Measurements from ENCODE around the gene OR2V2. TPM values are rescaled to one million over a fixed set of nuclear protein-coding genes. Genes with fewer than 3 reads are reported as not detected.

The OR2V2 gene
- polyA plus RNA-seq, 1 donor from 2014 or later, result not detected

DNA sequence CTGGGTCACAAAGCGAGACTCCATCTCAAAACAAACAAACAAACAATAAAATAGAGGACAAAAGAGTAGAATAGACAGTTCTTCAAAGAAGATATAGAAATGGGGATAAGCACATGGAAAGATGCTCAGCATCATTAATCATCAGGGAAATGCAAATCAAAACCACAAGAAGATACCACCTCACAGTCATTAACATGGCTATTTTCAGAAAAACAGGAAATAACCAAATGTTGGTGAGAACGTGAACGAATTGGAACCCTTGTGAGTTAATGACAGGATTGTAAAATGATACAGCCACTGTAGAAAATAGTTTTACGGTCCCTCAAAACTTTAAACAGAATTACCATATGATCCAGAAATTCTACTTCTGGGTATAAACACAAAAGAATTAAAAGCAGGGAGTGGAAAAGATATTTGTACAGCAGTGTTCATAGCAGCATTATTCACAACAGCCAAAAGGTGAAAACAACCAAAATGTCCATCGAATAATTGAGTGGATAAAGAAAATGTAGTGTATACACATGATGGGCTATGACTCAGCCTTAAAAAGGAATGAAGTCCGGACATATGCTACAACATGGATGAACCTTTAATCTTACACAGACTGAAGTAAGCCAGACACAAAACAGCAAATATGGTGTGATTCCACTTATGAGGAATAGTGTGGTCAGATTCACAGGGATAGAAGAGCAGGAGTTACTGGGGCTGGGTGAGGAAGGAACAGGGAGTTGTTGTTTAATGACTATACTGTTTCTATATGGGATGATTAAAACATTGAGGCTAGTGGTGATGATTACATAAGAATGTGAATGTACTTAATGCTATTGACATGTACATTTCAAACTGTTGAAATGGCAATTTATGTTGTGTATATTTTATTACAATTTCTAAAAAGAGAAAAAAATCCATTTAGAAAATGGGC, 19.7 kb downstream of the OR2V2 start:
- Histone ChIP-seq H3K27ac (ENCODE audit: low read length) (no peak overlapping the region), H3K36me3 (ENCODE audit: insufficient read depth, low read length) (no peaks in the 10 kb centered on the region), H3K9me2 (ENCODE audit: insufficient read depth, low read length) (no peaks in the 10 kb centered on the region), H3K27me3 (ENCODE audit: insufficient read depth, low read depth, low read length) (peaks cover 82% of the 10 kb centered on the region), H3K4me2 (ENCODE audit: low read length) (no peak overlapping the region), H4K20me1 (ENCODE audit: insufficient read depth) (no peaks in the 10 kb centered on the region), H3K9ac (ENCODE audit: low read length) (no peak overlapping the region), H3K9me3 (ENCODE audit: low read length) (no peaks in the 10 kb centered on the region), H3K79me2 (replicated peaks; ENCODE audit: insufficient read depth, low read length) (no peaks in the 10 kb centered on the region), H3F3A (ENCODE audit: insufficient read depth, low read length, poor library complexity, severe bottlenecking) (no peaks in the 10 kb centered on the region), H2AFZ (ENCODE audit: low read depth, low read length) (no peak overlapping the region), H3K4me3 (ENCODE audit: low read length) (no peak overlapping the region)
- TF ChIP-seq, protein P1, sequence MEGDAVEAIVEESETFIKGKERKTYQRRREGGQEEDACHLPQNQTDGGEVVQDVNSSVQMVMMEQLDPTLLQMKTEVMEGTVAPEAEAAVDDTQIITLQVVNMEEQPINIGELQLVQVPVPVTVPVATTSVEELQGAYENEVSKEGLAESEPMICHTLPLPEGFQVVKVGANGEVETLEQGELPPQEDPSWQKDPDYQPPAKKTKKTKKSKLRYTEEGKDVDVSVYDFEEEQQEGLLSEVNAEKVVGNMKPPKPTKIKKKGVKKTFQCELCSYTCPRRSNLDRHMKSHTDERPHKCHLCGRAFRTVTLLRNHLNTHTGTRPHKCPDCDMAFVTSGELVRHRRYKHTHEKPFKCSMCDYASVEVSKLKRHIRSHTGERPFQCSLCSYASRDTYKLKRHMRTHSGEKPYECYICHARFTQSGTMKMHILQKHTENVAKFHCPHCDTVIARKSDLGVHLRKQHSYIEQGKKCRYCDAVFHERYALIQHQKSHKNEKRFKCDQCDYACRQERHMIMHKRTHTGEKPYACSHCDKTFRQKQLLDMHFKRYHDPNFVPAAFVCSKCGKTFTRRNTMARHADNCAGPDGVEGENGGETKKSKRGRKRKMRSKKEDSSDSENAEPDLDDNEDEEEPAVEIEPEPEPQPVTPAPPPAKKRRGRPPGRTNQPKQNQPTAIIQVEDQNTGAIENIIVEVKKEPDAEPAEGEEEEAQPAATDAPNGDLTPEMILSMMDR (IDR thresholded peaks at IDR 0.05; ENCODE audit: poor library complexity, severe bottlenecking), result no peak
- no peak for TF ChIP-seq TAF1 (IDR thresholded peaks at IDR 0.05; ENCODE audit: low read depth)
- no peak for TF ChIP-seq SMC3 (conservative IDR thresholded peaks at IDR 0.05; ENCODE audit: poor library complexity)
- TF ChIP-seq MXI1 (conservative IDR thresholded peaks at IDR 0.05; ENCODE audit: poor library complexity, severe bottlenecking), result no peak
- TF ChIP-seq, protein P2, sequence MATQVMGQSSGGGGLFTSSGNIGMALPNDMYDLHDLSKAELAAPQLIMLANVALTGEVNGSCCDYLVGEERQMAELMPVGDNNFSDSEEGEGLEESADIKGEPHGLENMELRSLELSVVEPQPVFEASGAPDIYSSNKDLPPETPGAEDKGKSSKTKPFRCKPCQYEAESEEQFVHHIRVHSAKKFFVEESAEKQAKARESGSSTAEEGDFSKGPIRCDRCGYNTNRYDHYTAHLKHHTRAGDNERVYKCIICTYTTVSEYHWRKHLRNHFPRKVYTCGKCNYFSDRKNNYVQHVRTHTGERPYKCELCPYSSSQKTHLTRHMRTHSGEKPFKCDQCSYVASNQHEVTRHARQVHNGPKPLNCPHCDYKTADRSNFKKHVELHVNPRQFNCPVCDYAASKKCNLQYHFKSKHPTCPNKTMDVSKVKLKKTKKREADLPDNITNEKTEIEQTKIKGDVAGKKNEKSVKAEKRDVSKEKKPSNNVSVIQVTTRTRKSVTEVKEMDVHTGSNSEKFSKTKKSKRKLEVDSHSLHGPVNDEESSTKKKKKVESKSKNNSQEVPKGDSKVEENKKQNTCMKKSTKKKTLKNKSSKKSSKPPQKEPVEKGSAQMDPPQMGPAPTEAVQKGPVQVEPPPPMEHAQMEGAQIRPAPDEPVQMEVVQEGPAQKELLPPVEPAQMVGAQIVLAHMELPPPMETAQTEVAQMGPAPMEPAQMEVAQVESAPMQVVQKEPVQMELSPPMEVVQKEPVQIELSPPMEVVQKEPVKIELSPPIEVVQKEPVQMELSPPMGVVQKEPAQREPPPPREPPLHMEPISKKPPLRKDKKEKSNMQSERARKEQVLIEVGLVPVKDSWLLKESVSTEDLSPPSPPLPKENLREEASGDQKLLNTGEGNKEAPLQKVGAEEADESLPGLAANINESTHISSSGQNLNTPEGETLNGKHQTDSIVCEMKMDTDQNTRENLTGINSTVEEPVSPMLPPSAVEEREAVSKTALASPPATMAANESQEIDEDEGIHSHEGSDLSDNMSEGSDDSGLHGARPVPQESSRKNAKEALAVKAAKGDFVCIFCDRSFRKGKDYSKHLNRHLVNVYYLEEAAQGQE (IDR thresholded peaks at IDR 0.05; ENCODE audit: borderline replicate concordance), result no peak
- no peak for TF ChIP-seq RAD21 (conservative IDR thresholded peaks at IDR 0.05)
- TF ChIP-seq EP300 (conservative IDR thresholded peaks at IDR 0.05; ENCODE audit: poor library complexity, severe bottlenecking), result no peak
- TF ChIP-seq POLR2AphosphoS5 (IDR thresholded peaks at IDR 0.05), result no peak
- TF ChIP-seq EZH2 (IDR thresholded peaks at IDR 0.05; ENCODE audit: borderline replicate concordance, insufficient read depth, low read length, poor library complexity, severe bottlenecking), result no peak

DNA sequence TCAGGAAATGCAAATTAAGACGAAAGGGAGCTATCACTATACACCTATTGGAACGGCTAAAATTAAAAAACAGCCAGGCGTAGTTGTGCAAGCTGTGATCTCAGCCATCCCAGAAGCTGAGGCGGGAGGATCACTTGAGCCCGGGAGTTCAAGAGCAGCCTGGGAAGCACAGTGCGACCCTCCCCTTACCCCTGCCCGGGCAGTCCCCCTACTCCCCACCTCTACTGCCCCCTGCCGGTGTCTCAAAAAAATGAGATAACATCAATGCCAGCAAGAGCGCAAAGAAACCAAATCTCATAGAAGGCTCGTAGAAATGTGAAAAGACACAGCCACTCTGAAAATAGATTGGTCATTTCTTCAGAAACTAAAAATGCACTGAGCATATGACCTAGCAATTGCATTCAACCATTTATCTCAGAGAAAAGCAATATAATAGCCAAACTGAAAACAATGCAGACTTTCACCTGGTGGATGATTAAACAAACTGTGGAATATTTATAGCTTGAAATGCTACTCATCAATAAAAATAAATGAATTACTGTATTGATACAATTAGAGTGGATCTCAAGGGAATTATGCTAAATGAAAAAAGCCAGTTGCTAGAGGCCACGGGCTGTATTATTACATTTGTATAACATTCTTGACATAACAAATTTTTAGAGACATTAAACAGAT, 20.6 kb downstream of the OR2V2 start:
- Histone ChIP-seq H3K4me3 (ENCODE audit: low read length) (no peak overlapping the region), H3K79me2 (replicated peaks; ENCODE audit: insufficient read depth, low read length) (no peaks in the 10 kb centered on the region), H3K36me3 (ENCODE audit: insufficient read depth, low read length) (no peaks in the 10 kb centered on the region), H4K20me1 (ENCODE audit: insufficient read depth) (no peaks in the 10 kb centered on the region), H3K9me3 (ENCODE audit: low read length) (no peaks in the 10 kb centered on the region), H3K27ac (ENCODE audit: low read length) (no peak overlapping the region), H3K4me2 (ENCODE audit: low read length) (no peak overlapping the region), H2AFZ (ENCODE audit: low read depth, low read length) (no peak overlapping the region), H3F3A (ENCODE audit: insufficient read depth, low read length, poor library complexity, severe bottlenecking) (no peaks in the 10 kb centered on the region), H3K9ac (ENCODE audit: low read length) (no peak overlapping the region), H3K27me3 (ENCODE audit: insufficient read depth, low read depth, low read length) (peaks cover 90% of the 10 kb centered on the region), H3K9me2 (ENCODE audit: insufficient read depth, low read length) (no peaks in the 10 kb centered on the region)
- TF ChIP-seq, protein P1 (IDR thresholded peaks at IDR 0.05; ENCODE audit: poor library complexity, severe bottlenecking), result peak; percentile 40
- TF ChIP-seq TAF1 (IDR thresholded peaks at IDR 0.05; ENCODE audit: low read depth), result no peak
- no peak for TF ChIP-seq SMC3 (conservative IDR thresholded peaks at IDR 0.05; ENCODE audit: poor library complexity)
